WTC11 (cell line): Measurements from ENCODE around the gene CLSTN2.

ENCODE experiments used
- CTCF ChIP-seq: fragments of 200-600 bp; IDR thresholded peaks from 2 replicates; pipeline ENCODE4 v1.8.0; 2022; ENCODE audit warnings: antibody characterized with exemption
- ETV6 ChIP-seq: sonication (generic); formaldehyde crosslinking; IDR thresholded peaks from 2 replicates; pipeline ENCODE4 v1.8.1; 2022; ENCODE audit warnings: mild to moderate bottlenecking, missing genetic modification reagents
- STAT6 ChIP-seq: sonication (generic); formaldehyde crosslinking; conservative IDR thresholded peaks from 2 replicates; pipeline ENCODE4 v1.8.1; 2023; ENCODE audit warnings: mild to moderate bottlenecking, low read depth, missing genetic modification reagents, moderate library complexity

GRCh38 chr3:140532793-140533330 is 597.9 kb downstream of the CLSTN2 start:
- TF ChIP-seq CTCF (no peak), ETV6 (CRISPR knock-in tag) (no peak), STAT6 (CRISPR knock-in tag) (no peak)
